HG02870 (cell line): ENCODE results near the gene HPD.

Experiments used
- ATAC-seq: cut with Tn5 transposase; IDR thresholded peaks from one replicate; pipeline ENCODE4 v1.9.1; 2021; ENCODE audit warnings: mild to moderate bottlenecking, moderate library complexity; ENCODE audit not compliant: unreplicated experiment

HPD gene

GRCh38 chr12:121812320-121812871, 46.3 kb downstream of the HPD start:
- peak; percentile 39 for ATAC-seq

- peak; percentile 63 for ATAC-seq
Measured at GRCh38 chr12:121811434-121812319, 47.0 kb downstream of the HPD start.

GRCh38 chr12:121810833-121811433, 47.7 kb downstream of the HPD start:
- no peak for ATAC-seq

- no peak for ATAC-seq
Measured at GRCh38 chr12:121810234-121810817, 48.3 kb downstream of the HPD start.

- ATAC-seq: no peak
Measured at GRCh38 chr12:121809712-121810116, 48.9 kb downstream of the HPD start.

- ATAC-seq: no peak
Measured at GRCh38 chr12:121808623-121809022, 50.0 kb downstream of the HPD start.

GRCh38 chr12:121807642-121808347, 50.9 kb downstream of the HPD start:
- no peak for ATAC-seq

- ATAC-seq: no peak
Measured at GRCh38 chr12:121806546-121807423, 51.9 kb downstream of the HPD start.

- no peak for ATAC-seq
Measured at GRCh38 chr12:121806009-121806545, 52.6 kb downstream of the HPD start.

- ATAC-seq: no peak
Measured at GRCh38 chr12:121805171-121806008, 53.3 kb downstream of the HPD start.

- no peak for ATAC-seq
Measured at GRCh38 chr12:121804417-121805111, 54.1 kb downstream of the HPD start.

- no peak for ATAC-seq
Measured at GRCh38 chr12:121803861-121804416, 54.7 kb downstream of the HPD start, which contains the start of gene SETD1B. Gene SETD1B (plus strand): TSS chr12:121804009. CDS start chr12:121804738, 729 bp downstream.

GRCh38 chr12:121802843-121803698, 55.6 kb downstream of the HPD start:
- peak; percentile 35 for ATAC-seq

GRCh38 chr12:121802485-121802842, 56.2 kb downstream of the HPD start:
- no peak for ATAC-seq

GRCh38 chr12:121801595-121802484, 56.8 kb downstream of the HPD start:
- no peak for ATAC-seq
